Spleen (tissue), 11 donors: Measurements from ENCODE around the gene LRRC52. TPM values are rescaled to one million over a fixed set of nuclear protein-coding genes. Genes with fewer than 3 reads are reported as not detected.

ENCODE experiments used
- DNase-seq: peaks from one replicate; pipeline ENCODE4 v3.0.0-alpha.2; 2020
- H3K27ac ChIP-seq, 8 donors: fragments of 200-600 bp; sonication (generic) in 7 of 8; 1 replicate in 4 of 8; 2 replicates in 4 of 8; pipeline versions ENCODE4 v1.5.0 to v1.8.0; 2016 to 2021; ENCODE audit warnings: inconsistent platforms in 4 of 8, mild to moderate bottlenecking in 4 of 8, moderate library complexity in 1 of 8
- H3K27me3 ChIP-seq, 7 donors: fragments of 200-600 bp; sonication (generic) in 6 of 7; replicated peaks in 1 of 7; 1 replicate in 4 of 7; 2 replicates in 3 of 7; pipeline versions ENCODE4 v1.5.0 to v1.8.0; 2016 to 2021; ENCODE audit warnings: inconsistent platforms in 3 of 7, mild to moderate bottlenecking in 1 of 7
- H3K36me3 ChIP-seq, 6 donors: fragments of 200-600 bp; sonication (generic) in 5 of 6; 1 replicate in 4 of 6; 2 replicates in 2 of 6; pipeline versions ENCODE4 v1.5.0 to v1.8.0; 2016 to 2021; ENCODE audit warnings: inconsistent platforms in 2 of 6
- H3K4me1 ChIP-seq, 6 donors: fragments of 200-600 bp; sonication (generic) in 5 of 6; 1 replicate in 3 of 6; 2 replicates in 3 of 6; pipeline versions ENCODE4 v1.5.0 to v1.8.0; 2016 to 2021; ENCODE audit warnings: inconsistent platforms in 3 of 6
- H3K4me3 ChIP-seq, 8 donors: fragments of 200-600 bp; sonication (generic) in 7 of 8; 1 replicate in 4 of 8; 2 replicates in 4 of 8; pipeline versions ENCODE4 v1.5.0 to v1.8.0; 2016 to 2021; ENCODE audit warnings: inconsistent platforms in 4 of 8, mild to moderate bottlenecking in 4 of 8, moderate library complexity in 2 of 8
- H3K9me3 ChIP-seq, 8 donors: fragments of 200-600 bp; sonication (generic) in 7 of 8; 1 replicate in 4 of 8; 2 replicates in 4 of 8; pipeline versions ENCODE4 v1.5.0 to v1.8.0; 2016 to 2021; ENCODE audit warnings: inconsistent platforms in 4 of 8
- POLR2A ChIP-seq, 3 donors: fragments of 450-650 bp; IDR thresholded peaks; one replicate each; pipeline ENCODE4 v1.5.1; 2017; ENCODE audit warnings: antibody characterized with exemption in 3 of 3, mild to moderate bottlenecking in 1 of 3
- POLR2AphosphoS5 ChIP-seq, 3 donors: sonication (generic); formaldehyde crosslinking; IDR thresholded peaks; one replicate each; pipeline ENCODE4 v1.5.1; 2017; ENCODE audit warnings: antibody characterized with exemption in 3 of 3
- WGBS, 5 donors: extraction: QIAGEN DNeasy Blood & Tissue Kit in 3 of 5; methylation state at CpG; one replicate each; pipeline versions ENCODE4 v1.1.5 to v1.1.7; 2013 to 2018; 5-methylcytosine and 5-hydroxymethylcytosine counted together
- intact Hi-C: fragments of 100-400 bp; cut with DNase I; formaldehyde crosslinking; loops from one replicate; pipeline ENCODE4 v1.15.0; 2023; ENCODE audit warnings: low total_unique reads
- polyA plus RNA-seq, 3 donors: library from polyadenylated mRNA; stranded (reverse); fragments of 200-250 nt; gene quantifications; one replicate each; pipeline ENCODE4 v1.2.1, GENCODE V29; 2013
- total RNA-seq, 7 donors: library from RNA; depleted of rRNA in 3 of 7; stranded (reverse); fragments of >200 nt in 3 of 7; fragmentation: NEBNext Ultra II Directional in 4 of 7; extraction: Animal tissue kit (Norgen Biotek cat#: 25700) in 4 of 7; gene quantifications; one replicate each; pipeline versions ENCODE4 v1.1.0 to v1.2.1, GENCODE V29; 2016 to 2021
- TF ChIP-seq, protein P1 (sequence below), 11 experiments: fragments of 200-600 bp in 7 of 11; fragments of 450-650 bp in 4 of 11; sonication (generic) in 4 of 11; IDR thresholded peaks in 8 of 11; conservative IDR thresholded peaks in 3 of 11; 1 replicate in 7 of 11; 2 replicates in 4 of 11; pipeline versions ENCODE4 v1.4.0 to v1.8.0; 2016 to 2021; ENCODE audit warnings: antibody characterized with exemption in 11 of 11, inconsistent platforms in 4 of 11, mild to moderate bottlenecking in 1 of 11
- donor health status: healthy with polysubstance abuse.
- donor health status: DM: no; HTN: no; CAD: no; lungs with moderate emphysema.
- donor health status: DM: no; HTN: no; CAD: no.
- donor health status: Bipolar disorder and iron deficiency.
- donor health status: healthy.
- donor health status: DM: no; HTN: no; CAD: no.
- donor health status: DM: yes; HTN: yes; CAD: no.

LRRC52 gene
- total and polyA plus RNA-seq, 10 donors = not detected

- no peak for DNase-seq
- H3K9me3 ChIP-seq = no peaks in the 10 kb centered on the region
- intact Hi-C loops = no loop called here
- no peak overlapping the region for H3K4me3 ChIP-seq
- no peaks in the 10 kb centered on the region for H3K36me3 ChIP-seq
- no peaks in the 10 kb centered on the region for H3K4me1 ChIP-seq
- no peak overlapping the region for H3K27ac ChIP-seq
- TF ChIP-seq POLR2AphosphoS5 (IDR thresholded peaks at IDR 0.05) = no peak
- TF ChIP-seq, protein P1, sequence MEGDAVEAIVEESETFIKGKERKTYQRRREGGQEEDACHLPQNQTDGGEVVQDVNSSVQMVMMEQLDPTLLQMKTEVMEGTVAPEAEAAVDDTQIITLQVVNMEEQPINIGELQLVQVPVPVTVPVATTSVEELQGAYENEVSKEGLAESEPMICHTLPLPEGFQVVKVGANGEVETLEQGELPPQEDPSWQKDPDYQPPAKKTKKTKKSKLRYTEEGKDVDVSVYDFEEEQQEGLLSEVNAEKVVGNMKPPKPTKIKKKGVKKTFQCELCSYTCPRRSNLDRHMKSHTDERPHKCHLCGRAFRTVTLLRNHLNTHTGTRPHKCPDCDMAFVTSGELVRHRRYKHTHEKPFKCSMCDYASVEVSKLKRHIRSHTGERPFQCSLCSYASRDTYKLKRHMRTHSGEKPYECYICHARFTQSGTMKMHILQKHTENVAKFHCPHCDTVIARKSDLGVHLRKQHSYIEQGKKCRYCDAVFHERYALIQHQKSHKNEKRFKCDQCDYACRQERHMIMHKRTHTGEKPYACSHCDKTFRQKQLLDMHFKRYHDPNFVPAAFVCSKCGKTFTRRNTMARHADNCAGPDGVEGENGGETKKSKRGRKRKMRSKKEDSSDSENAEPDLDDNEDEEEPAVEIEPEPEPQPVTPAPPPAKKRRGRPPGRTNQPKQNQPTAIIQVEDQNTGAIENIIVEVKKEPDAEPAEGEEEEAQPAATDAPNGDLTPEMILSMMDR (IDR thresholded peaks at IDR 0.05 in 8 of 11, conservative IDR thresholded peaks at IDR 0.05 in 3 of 11) = no peak
- H3K27me3 ChIP-seq = peaks cover 0 to 18% (median 0%) of the 10 kb centered on the region in 7 donors
- 54 to 62% (median 58%) methylated on average over 14 of the region's 14 CpGs for WGBS, 5 donors
Measured at GRCh38 chr1:165537356-165538109, 6.3 kb upstream of the LRRC52 start.

DNA sequence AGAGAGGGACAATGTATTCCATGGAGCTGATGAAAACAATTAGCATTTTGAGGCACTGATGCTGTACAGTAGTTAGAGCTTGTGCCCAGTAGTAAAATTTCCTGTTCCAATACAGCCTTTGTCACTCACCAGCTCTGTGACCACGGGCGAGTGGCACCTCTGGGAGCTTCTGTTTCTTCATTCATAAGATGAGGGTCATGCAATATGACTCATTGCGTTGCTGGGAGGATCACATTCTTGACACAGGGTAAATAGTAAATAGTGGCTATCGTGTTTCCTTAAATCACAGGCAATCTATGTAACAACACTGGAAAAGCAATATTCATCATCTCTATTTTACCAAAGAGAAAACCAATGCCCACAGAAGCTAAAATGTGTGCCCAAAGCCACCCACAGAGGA, 4.5 kb upstream of the LRRC52 start:
- no peaks in the 10 kb centered on the region for H3K4me1 ChIP-seq
- no peak for DNase-seq
- no peak overlapping the region for H3K27ac ChIP-seq
- no peaks in the 10 kb centered on the region for H3K9me3 ChIP-seq
- H3K4me3 ChIP-seq = no peak overlapping the region
- WGBS, 5 donors = 76 to 93% (median 86%) methylated on average over 4 of the region's 4 CpGs
- TF ChIP-seq POLR2AphosphoS5 (IDR thresholded peaks at IDR 0.05) (no peak), POLR2A (IDR thresholded peaks at IDR 0.05) (no peak)
- TF ChIP-seq, protein P1 (IDR thresholded peaks at IDR 0.05 in 8 of 11, conservative IDR thresholded peaks at IDR 0.05 in 3 of 11) = no peak
- H3K27me3 ChIP-seq = peaks cover 0 to 32% (median 0%) of the 10 kb centered on the region in 7 donors
- no peaks in the 10 kb centered on the region for H3K36me3 ChIP-seq
- intact Hi-C loops = no loop called here

DNA sequence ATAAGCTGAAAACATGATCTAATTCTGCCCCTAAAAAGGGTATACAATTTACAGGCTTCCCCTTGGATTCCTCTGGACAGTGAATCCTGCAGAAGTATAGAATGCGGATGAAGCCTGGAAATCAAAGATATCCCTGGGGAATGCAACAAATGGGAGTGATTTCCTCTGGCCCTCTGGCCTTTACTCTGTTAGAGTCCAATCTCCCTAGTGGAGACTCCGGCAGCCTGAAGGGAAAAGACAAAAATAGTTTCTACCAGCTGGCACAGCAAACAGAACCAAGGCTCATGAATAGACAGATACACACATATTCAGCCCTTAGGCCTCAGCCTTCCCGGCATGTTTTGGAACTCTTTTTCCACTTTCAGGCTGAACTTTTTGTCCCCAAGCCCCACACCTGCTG, 3.9 kb upstream of the LRRC52 start:
- no peak overlapping the region for H3K4me3 ChIP-seq
- no peaks in the 10 kb centered on the region for H3K4me1 ChIP-seq
- TF ChIP-seq POLR2AphosphoS5 (IDR thresholded peaks at IDR 0.05) (no peak), POLR2A (IDR thresholded peaks at IDR 0.05) (no peak)
- TF ChIP-seq, protein P1 (IDR thresholded peaks at IDR 0.05 in 8 of 11, conservative IDR thresholded peaks at IDR 0.05 in 3 of 11) = no peak
- DNase-seq = no peak
- 59 to 76% (median 73%) methylated on average over 3 of the region's 3 CpGs for WGBS, 5 donors
- intact Hi-C loops = no loop called here
- H3K36me3 ChIP-seq = no peaks in the 10 kb centered on the region
- H3K27ac ChIP-seq = peak overlapping the region in 1 of 8 donors; percentile 4
- H3K9me3 ChIP-seq = no peaks in the 10 kb centered on the region
- peaks cover 0 to 38% (median 0%) of the 10 kb centered on the region in 7 donors for H3K27me3 ChIP-seq

DNA sequence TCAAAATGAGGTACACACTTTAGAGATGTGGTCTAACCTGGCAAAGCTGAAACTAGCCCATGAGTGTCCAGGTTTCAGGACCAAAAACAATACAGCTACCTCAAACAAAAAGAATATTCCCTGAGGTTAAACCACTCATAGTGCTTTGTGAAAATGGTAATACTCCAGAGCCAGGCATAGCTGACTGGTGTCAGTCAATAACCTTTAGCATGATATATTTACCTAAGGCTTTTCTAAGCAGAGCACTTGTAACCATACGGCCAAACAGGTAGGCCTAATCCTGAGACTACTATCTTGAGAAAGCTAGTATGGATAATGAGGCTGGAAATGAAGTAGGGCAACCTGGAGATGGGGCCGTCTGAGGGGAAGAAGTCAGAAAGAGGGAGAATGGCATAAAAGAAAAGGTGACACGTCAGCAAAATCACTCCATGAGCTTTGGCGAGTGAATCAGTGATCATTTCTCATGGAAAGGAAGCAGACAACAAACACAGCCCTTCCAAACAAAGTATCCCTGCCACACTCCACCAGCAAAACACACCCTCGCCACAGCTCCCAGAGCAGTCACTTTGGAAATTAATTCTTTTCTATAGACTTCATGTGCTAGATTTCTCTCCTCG, 1.7 kb upstream of the LRRC52 start:
- Histone ChIP-seq H3K27ac (no peak overlapping the region), H3K27me3 (peaks cover 0 to 44% (median 0%) of the 10 kb centered on the region in 7 donors), H3K4me1 (no peaks in the 10 kb centered on the region), H3K4me3 (no peak overlapping the region), H3K9me3 (no peaks in the 10 kb centered on the region), H3K36me3 (no peaks in the 10 kb centered on the region)
- 78 to 89% (median 84%) methylated on average over 6 of the region's 6 CpGs for WGBS, 5 donors
- intact Hi-C loops = no loop called here
- DNase-seq = no peak
- TF ChIP-seq, protein P1 (IDR thresholded peaks at IDR 0.05 in 8 of 11, conservative IDR thresholded peaks at IDR 0.05 in 3 of 11) = no peak
- TF ChIP-seq POLR2AphosphoS5 (IDR thresholded peaks at IDR 0.05) (no peak), POLR2A (IDR thresholded peaks at IDR 0.05) (no peak)
